Hematopoietic multipotent progenitor cell treated with erythropoietin and hydrocortisone succinate and interleukin-3 and kit ligand, for 8 days (in vitro differentiated cells): ENCODE measurements around the gene ARL11.
A peak's percentile ranks its signal among the peaks of the same experiment; 100 is the strongest.

ENCODE experiments used
- DNase-seq: peaks from one replicate; pipeline ENCODE4 v3.0.0-alpha.2; 2015

ARL11 gene

GRCh38 chr13:49649963-49650312 is 21.6 kb downstream of the ARL11 start:
- DNase-seq, result no peak

DNA sequence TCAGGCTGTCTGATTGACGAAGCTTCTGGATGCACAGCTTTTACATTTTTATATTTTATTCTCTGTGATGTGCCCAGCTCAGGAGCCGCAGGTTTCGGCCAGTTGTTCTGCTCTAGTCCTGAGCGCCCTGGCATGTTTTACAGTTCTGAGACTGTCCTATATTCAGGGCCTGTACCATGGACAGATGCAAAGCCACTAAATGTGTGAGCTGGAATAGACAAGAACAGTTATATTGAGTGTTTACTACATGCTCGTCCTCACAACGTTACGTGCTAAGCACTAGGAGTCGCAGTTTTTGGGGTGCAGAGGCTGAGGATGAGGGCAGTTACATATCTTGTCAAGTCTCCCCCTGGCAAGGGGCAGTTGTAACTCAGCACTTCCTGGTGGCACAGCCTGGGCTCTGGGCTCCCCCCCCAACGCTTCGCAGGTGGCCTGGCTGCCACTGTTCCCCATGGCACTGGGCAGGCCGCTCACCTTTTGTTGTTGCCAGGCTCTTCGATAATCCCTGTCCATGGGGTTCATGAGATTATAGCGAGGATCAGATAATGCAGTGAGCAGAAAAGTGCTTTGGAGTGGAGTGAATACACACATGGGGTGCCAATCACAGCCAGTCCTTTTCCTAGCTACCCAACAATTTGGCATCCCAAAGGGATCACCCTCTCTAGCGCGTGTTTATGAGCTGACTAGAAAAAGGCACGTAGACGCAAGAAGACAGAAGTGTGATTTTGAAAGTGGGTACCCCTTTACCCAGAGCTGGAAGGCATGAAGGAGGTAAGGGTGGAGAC is 23.5 kb downstream of the ARL11 start:
- DNase-seq, result no peak

DNA sequence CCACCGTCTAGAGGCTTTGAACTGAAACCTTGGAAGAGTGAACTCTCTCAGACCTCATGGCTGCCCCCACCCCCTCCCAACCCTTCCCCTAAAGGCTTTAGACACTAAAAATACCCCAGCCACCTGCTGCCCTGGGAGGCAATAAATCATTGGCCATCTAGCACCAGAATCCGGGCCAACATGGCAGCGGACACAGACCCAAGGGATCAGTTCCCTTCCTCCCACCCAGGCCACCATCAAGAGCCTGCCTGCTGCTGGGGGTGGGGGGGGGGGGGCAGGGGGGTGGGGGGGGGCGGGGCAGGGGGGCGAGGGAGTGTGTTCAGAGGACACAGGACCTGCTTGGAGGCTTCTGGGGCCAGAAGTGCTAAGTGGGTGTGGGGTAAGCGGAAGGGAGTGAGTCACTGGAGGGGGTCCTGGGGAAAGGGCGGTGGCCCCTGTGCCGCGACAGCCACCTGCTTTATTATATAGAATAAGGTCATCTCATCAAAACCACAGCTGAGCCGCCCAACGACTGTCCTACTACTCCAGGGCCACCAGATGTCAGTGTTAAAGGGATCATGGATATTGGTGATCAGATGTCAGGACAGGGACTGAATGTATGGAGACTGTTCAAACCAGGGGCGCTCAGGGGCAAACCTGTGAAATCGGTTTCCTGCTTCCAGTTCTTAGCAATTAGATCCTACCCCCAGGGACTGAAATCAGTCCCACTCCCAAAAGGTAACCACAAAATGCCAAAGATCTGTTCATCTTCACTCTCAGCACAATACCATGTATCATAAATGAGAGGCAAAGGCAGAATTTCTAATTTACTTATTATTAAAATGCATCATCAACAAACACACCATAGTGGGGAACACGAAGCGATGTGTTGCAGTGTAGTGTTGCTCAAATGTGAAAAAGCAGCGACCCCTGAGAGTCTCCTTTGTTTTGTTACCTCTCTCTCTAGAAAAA is 24.3 kb downstream of the ARL11 start:
- peak; percentile 76 for DNase-seq

GRCh38 chr13:49653478-49653877 is 25.2 kb downstream of the ARL11 start:
- DNase-seq, result no peak

GRCh38 chr13:49654011-49654410 is 25.7 kb downstream of the ARL11 start:
- no peak for DNase-seq

DNA sequence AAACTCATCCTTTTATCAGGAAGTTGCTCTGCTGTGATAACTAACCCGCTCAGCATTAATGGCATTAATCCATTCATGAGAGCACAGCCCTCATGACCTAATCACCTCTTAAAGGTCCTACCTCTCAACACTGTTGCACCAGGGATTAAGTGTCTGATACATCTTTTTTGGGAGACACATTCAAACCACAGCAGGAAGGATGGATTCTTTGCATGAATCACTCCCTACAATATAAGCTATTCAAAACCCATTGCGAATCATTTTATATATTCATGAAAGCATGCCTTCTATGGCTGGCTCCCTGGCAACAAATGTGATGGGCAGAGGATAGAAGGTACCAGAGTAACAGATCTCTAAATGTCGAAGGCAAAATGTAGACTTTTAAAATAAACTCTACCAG is 27.6 kb downstream of the ARL11 start:
- no peak for DNase-seq

GRCh38 chr13:49657241-49657641 is 28.9 kb downstream of the ARL11 start:
- DNase-seq, result no peak

DNA sequence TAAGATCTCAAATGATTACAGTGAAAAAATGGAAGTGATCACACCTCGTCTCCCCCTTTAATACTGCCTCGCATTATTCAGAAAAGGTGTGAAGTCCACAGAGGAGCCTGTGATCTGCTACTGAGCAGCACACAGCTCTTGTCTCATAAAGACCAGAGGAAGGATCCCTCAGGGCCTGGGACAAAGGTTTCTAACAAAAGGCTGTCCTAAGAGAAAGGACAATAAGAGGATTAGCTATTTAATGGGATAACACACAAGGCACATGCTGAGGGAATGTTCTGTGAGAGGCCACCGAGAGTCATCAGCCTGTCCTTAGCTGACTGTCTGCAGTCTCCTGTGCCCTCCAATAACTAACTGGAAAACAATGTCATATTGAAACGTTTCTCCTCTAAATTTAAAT is 36.3 kb downstream of the ARL11 start:
- DNase-seq, result no peak

DNA sequence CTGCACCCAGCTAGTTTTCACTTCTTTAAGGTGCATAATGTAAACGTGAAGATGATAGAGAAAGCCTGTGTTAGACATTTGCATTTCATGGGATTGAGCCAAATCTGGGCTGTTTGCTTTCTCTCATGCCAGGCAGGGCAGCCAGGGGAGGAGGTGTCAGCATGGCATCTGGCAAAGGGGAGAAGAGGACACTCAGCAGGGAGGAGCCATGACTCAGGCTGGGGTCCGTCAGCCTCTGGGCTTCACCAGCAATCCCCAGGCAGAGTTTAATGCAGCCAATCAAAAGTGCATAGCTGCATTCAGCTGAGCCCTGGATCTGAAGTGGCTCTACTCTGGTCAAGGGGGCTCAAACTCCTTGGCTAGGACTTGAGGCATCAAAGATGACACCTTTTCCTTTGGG is 39.5 kb downstream of the ARL11 start:
- no peak for DNase-seq

DNA sequence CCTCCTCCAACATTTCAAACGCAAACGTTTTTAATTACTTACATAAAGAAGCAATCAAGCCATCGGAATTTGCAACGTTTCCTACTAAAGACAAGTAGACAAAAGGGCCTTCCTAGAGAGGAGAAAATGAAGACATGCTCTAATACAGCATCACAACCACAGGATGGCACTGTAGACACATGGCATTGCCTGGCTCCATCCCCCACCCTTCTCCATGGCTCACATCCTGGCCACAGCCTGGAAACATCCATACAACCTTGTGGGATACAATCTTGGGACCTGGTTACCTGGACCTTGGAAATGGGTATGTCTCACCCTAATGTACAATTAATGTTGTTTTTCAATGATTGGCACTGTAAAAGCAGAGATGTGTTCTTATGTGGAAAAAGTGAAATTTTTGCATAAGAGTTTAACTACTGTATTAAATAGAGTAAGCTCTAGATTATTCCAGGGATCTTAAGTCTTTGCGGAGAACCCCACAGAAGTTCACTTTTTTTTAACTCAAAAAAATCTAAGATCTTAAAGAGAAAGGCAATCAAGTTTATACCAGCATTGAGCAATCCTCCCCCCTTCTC is 41.5 kb downstream of the ARL11 start:
- peak; percentile 60 for DNase-seq

GRCh38 chr13:49670828-49671227 is 42.5 kb downstream of the ARL11 start:
- DNase-seq, result no peak

GRCh38 chr13:49676581-49677298 is 48.4 kb downstream of the ARL11 start:
- DNase-seq, result no peak

DNA sequence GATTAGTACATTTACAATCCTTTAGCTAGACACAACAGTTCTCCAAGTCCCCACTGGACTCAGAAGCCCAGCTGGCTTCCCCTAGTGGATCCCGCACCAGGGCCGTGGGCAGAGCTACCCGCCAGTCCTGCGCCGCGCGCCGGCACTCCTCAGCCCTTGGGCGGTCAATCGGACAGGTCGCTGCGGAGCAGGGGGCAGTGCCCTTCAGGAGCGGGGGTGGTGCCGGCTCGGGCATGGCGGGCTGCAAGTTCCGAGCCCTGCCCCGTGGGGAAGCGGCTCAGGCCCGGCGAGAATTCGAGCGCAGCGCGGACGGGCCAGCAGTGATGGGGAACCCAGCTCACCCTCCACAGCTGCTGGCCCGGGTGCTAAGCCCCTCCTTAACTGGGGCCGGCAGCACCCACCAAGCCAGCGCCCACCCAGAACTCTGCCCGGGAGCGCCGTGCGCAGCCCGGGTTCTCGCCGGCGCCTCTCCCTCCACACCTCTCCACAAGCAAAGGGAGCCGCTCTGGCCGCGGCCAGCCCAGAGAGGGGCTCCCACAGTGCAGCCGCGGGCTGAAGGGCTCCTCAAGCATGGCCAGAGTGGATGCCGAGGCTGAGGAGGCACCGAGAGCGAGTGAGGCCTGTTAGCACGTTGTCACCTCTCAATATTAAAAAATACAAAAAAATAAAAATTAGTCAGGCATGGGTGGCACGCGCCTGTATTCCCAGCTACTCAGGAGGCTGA is 50.0 kb downstream of the ARL11 start:
- DNase-seq, result no peak

DNA sequence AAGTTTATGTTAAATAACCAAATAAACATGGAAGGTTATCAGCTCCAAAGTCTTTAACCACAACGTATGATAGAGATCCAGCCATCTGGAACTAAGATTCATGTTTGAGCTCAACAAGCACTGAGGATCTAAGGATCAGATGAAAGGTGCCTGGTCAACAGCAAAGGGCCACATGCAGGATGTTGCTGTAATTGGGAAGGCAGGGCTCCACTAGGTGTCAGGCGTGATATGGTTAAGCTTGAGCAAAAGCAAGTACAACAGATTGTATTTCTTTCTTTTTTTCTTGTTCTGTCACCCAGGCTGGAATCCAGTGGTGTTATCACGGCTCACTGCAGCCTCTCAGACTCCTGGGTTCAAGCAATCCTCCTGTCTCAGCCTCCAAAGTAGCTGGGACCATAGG is 50.9 kb downstream of the ARL11 start:
- DNase-seq, result peak; percentile 63

GRCh38 chr13:49681842-49682435 is 53.6 kb downstream of the ARL11 start:
- no peak for DNase-seq
